T-helper 9 cell (primary cell): Measurements from ENCODE around the gene RNF151.
"Not testable (repeated sequence)": the region's sequence is repeated elsewhere in the genome, so short reads cannot be mapped to it uniquely, and the experiment has no call there.

Experiments used
- DNase-seq: peaks from one replicate; pipeline ENCODE4 v3.0.0-alpha.2; 2020
- total RNA-seq, 2 donors: gene quantifications; one replicate each; lab custom pipeline; 2026; lab: John Stamatoyannopoulos, UW

The RNF151 gene, protein sequence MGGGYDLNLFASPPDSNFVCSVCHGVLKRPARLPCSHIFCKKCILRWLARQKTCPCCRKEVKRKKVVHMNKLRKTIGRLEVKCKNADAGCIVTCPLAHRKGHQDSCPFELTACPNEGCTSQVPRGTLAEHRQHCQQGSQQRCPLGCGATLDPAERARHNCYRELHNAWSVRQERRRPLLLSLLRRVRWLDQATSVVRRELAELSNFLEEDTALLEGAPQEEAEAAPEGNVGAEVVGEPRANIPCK
- total RNA-seq, result 0.07 to 0.24 reads per million in 2 donors

- no peak for DNase-seq
Measured at GRCh38 chr16:1966460-1966859, at the start of gene RNF151. Gene RNF151, plus strand, starts transcription at chr16:1966856. Its CDS starts 26 bp downstream, at chr16:1966882.

- no peak for DNase-seq
Measured at GRCh38 chr16:1917056-1917664, 49.5 kb upstream of the RNF151 start.

DNA sequence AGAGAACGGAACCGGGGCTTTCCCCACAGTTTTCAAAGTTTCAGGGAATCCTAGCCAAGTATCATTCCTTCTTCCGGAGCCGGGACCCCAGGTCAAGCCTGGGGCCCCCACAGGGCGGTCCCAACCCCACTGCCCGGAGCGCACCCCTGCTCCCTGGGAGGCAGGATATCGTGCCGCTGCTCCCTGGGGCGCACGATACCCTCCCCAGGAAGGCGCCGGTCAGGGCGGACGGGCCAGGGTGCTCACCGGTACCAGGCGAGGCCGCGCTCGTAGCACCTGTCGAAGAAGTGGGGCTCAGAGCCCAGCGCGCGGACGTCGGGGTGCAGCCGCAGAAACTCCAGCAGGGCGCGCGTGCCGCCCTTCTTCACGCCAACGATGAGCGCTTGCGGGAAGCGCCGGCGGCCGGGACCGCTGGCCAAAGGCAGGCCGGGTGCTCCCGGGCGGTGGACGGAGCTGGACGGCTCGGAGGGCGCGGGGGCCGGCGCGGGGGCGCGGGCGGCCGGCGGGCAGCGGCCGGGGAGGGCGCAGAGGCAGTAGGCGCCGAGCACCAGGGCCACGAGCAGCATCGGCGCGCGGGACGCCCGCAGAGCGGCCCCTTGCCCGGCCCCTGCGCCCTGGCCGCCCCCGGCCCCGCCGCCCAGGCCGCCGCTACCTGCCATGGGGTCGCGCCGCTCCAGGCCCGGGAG, 48.8 kb upstream of the RNF151 start:
- DNase-seq, result no peak

- no peak for DNase-seq
Measured at GRCh38 chr16:1918351-1919326, 48.0 kb upstream of the RNF151 start, which contains the start of gene HS3ST6. Gene HS3ST6, minus strand, starts transcription at chr16:1918415. Its CDS starts 92 bp downstream, at chr16:1918323.

DNA sequence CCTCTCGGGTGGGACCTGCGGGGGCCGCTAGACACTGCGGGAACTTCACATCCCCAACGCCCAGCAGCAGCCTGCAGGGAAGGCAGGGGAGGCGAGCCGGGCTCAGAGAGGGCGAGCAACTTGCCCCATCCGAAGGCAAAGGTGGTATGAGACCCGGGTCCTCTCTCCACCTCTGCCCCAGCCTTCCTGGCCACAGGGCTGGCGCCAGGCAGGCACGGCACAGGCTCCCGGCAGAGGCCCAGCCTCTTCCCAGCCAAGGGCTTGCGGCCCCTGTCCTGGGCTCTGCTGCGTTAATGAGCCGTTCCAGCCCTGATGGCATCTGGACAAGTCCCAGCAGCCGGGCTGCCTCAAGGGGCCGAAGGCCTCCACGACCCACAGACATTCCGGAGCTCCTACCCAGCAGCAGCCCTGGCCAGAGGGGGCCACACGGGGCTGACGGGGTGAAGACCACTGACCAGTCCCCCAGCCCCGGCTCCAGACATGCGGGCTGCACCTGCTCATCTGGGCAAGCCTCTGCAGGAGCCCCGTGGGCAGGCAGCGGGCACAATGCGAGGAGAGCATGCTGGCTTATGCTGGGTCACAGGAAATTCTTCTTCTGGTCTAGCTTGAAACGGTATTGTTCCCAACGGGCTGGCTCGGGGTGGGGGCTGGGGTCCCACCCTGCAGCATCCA, 47.2 kb upstream of the RNF151 start:
- no peak for DNase-seq

DNA sequence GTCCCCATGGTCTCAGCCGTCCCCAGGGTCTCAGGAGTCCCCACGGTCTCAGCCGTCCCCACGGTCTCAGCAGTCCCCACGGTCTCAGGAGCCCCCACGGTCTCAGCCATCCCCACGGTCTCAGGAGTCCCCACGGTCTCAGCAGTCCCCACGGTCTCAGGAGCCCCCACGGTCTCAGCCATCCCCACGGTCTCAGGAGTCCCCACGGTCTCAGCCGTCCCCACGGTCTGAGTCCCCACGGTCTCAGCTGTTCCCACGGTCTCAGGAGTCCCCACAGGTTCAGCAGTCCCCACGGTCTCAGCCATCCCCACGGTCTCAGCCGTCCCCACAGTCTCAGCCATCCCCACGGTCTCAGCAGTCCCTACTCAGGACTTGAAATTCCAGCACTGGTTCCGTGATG, 46.5 kb upstream of the RNF151 start:
- not testable (repeated sequence) for DNase-seq

DNA sequence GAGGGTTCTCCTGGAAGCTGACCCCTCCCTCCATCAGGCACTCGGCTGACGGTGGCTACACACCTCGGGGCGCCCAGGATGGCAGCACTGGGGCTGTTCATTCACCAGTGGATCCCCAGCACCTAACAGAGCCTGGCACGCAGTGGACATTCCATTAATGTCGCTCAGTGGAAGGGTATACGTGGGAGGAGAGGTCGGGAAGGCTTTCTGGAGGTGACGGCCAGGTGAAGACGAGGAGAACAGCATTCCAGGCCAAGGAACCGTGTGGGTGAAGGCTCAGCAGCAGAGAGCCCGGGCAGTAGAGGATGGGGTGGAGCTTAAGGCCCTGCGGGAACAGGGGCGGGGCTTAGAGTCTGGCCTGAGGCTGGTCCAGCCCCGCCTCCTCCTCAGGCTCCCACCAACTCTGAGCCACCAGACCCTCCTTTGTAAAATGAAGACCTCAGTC, 45.9 kb upstream of the RNF151 start:
- DNase-seq, result no peak

DNA sequence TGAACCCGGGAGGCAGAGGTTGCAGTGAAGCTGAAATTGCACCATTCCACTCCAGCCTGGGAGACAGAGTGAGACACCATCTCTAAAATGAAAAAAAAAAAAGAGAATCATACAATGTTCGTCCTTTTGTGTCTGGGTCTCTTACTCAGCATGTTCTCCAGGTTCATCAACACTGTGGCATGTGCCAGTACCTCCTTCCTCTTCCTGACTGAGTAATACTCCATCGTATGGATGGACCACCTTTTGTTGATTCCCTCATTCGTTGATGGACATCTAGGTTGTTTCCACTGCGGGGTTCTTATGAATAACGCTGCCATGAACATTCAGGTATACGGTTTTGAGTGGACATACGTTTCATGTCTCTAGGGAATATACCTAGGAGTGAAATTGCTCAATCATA, 44.3 kb upstream of the RNF151 start:
- DNase-seq, result no peak

GRCh38 chr16:1923299-1924034, 43.2 kb upstream of the RNF151 start:
- no peak for DNase-seq

DNA sequence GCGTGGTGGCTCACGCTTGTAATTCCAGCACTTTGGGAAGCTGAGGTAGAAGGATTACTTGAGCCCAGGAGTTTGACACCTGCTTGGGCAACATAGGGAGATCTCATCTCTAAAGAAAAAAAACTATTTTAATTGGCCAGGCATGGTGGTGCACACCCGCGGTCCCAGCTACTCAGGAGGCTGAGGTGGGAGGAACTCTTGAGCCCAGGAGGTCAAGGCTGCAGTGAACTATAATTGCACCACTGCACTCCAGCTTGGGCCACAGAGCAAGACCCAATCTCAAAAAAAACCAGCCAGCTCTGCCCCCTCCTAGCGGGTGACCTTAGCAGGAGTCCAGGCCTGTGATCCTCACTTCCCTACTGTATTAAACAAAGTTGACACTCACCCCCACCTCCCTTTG, 42.6 kb upstream of the RNF151 start:
- no peak for DNase-seq

GRCh38 chr16:1926271-1926670, 40.4 kb upstream of the RNF151 start:
- DNase-seq, result no peak

- no peak for DNase-seq
Measured at GRCh38 chr16:1929105-1929504, 37.6 kb upstream of the RNF151 start.

GRCh38 chr16:1929578-1930337, 36.9 kb upstream of the RNF151 start:
- DNase-seq, result peak; percentile 95

DNA sequence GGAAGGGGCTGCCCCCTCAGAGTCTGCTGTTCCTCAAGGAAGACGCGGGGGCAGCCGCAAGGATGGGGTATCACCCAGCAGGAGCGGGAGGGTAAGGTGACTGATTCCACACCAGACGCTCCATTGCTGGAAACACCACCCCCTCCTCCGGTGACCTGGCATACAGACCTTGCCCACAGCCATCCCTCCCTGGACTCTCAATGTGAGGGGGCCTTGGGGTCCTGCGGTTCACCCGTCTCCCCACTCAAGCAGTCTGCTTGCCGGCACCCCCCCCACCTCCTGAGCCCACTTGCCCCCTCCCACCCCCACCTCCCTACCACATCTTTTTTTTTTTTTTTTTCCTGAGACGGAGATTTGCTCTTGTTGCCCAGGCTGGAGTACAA, 36.3 kb upstream of the RNF151 start:
- no peak for DNase-seq

DNA sequence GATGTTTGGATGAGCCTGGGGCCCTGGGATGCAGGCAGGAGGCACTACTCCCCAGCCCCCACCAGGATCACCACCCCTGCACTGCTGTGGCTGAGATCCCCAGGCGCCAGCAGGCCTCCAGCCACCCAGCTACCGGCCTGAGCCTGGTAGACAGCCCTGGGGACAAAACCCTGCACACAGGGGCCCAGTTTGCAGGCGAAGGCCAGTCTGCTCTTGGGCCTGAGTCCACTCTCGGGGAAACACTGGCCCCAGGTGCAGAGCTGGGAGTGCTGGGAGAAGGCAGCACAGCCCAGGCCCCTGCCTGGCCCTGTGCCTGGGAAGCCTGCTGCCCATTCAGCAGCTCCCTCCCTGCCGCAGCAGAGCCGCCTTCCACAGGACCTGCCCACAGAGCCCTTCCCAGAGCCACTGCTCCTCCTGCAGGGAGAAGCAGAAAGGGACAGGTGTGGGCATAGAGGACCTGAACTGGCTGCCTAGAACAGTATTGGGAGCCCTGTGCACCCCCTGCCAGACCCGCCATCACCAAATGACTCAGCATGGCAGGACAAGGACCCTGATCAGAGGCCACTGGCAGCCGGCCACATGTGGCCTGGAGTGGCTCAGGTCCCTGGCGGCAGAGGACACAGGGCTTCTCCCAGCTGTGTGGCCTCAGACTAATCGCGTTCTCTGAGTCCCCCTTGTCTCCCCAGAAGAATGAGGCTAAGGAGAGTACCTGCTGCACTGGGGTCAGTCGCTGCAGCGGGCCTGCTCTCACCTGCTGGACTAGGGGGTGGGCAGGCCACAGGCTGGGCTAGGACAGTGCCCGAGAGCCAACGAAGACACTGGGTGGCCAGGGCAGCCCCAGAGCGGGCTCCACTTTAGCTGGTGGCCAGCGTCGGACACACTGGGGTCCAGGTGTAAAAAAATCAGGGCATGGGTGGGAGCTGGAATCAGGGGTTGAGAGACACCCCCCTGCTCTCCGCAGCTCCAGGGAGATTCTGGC, 34.3 kb upstream of the RNF151 start:
- no peak for DNase-seq

GRCh38 chr16:1933097-1933661, 33.5 kb upstream of the RNF151 start:
- no peak for DNase-seq

DNA sequence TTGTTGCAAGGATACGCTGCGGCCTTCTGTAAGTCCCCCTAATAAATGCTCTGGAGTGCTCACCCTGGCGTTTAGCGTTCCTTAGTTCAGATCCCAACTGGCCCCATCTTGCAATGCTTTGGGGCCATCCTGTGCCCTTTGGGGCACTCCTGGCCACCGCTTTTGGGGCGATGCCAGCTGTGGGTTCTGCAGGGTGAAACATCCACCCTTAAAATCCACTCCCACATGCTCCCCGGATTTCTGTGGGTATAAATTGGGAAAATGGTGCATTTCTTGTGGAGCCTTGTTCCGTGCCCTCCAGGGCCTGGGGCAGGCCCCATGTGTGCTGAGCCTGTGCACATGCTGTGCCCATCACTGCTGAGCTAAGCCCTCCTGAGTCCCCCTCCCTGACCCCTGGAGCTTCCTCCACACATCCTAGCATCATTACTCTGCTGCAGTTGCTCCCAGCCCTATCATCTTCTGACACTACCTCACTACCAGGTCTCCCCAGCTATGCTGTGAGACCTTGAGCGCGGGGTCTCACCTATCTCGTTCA, 29.6 kb upstream of the RNF151 start:
- DNase-seq, result no peak

DNA sequence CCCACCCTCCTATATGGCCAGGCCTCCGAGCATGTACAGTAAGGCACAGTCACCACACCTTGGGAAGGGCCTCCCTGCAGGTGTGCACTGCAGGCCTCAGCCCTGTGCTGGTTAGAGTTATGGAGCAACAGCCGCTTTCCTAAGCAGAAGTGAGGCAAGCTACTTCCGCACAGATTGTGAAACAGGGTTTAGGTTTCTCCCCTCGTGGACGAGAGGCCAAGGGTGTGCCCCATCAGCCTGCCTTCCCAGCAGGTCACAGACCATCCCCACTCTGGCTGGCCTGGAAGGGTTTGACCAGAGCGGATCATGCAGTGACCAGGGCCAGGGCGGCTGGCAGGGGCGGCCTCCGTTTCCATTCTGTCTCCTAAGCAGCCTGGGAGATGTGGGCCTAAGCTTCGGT, 28.3 kb upstream of the RNF151 start:
- no peak for DNase-seq

GRCh38 chr16:1938910-1939309, 27.7 kb upstream of the RNF151 start:
- no peak for DNase-seq
